IPS-NIHi11 (cell line): ENCODE data around the gene VCL.
"Not testable (repeated sequence)": the region's sequence is repeated elsewhere in the genome, so short reads cannot be mapped to it uniquely, and the experiment has no call there.

Experiments
- DNase-seq: peaks from one replicate; pipeline ENCODE4 v3.0.0; 2012; ENCODE audit warnings: mixed read lengths, low spot score

The VCL gene

GRCh38 chr10:73997787-73998622 lies at the start of gene VCL:
Gene VCL, plus strand, starts transcription at chr10:73998116. Its CDS starts 92 bp downstream, at chr10:73998208.
- DNase-seq = peak; percentile 96

GRCh38 chr10:73948947-73949633 lies 48.8 kb upstream of the VCL start:
- no peak for DNase-seq

GRCh38 chr10:73950155-73950948 lies 47.6 kb upstream of the VCL start:
- DNase-seq = peak; percentile 74

GRCh38 chr10:73953665-73954064 lies 44.3 kb upstream of the VCL start:
- DNase-seq = no peak

GRCh38 chr10:73954737-73955136 lies 43.2 kb upstream of the VCL start:
- DNase-seq = no peak

GRCh38 chr10:73955719-73956118 lies 42.2 kb upstream of the VCL start:
- DNase-seq = no peak

- DNase-seq = peak; percentile 38
Observed at GRCh38 chr10:73956476-73957359, 41.2 kb upstream of the VCL start.

- no peak for DNase-seq
Observed at GRCh38 chr10:73959484-73960243, 38.3 kb upstream of the VCL start.

- DNase-seq = no peak
Observed at GRCh38 chr10:73962386-73962785, 35.5 kb upstream of the VCL start.

- not testable (repeated sequence) for DNase-seq
Observed at GRCh38 chr10:73963533-73963932, 34.4 kb upstream of the VCL start.

GRCh38 chr10:73964743-73965142 lies 33.2 kb upstream of the VCL start:
- no peak for DNase-seq

GRCh38 chr10:73965267-73965889 lies 32.5 kb upstream of the VCL start:
- not testable (repeated sequence) for DNase-seq

- DNase-seq = peak; percentile 92
Observed at GRCh38 chr10:73965890-73966768, 31.8 kb upstream of the VCL start.

- peak; percentile 65 for DNase-seq
Observed at GRCh38 chr10:73967022-73967429, 30.9 kb upstream of the VCL start.

- no peak for DNase-seq
Observed at GRCh38 chr10:73967544-73967943, 30.4 kb upstream of the VCL start.

- peak; percentile 39 for DNase-seq
Observed at GRCh38 chr10:73968098-73968521, 29.8 kb upstream of the VCL start.

- DNase-seq = no peak
Observed at GRCh38 chr10:73969224-73969841, 28.6 kb upstream of the VCL start.

GRCh38 chr10:73970845-73971244 lies 27.1 kb upstream of the VCL start:
- no peak for DNase-seq
